CD4-positive, alpha-beta T cell treated with Interleukin-10 for 1 hour (primary cell): ENCODE data around the gene GNA15.

Source experiments
- DNase-seq: peaks from one replicate; pipeline ENCODE4 v3.0.0-alpha.2; 2020

The GNA15 gene

DNA sequence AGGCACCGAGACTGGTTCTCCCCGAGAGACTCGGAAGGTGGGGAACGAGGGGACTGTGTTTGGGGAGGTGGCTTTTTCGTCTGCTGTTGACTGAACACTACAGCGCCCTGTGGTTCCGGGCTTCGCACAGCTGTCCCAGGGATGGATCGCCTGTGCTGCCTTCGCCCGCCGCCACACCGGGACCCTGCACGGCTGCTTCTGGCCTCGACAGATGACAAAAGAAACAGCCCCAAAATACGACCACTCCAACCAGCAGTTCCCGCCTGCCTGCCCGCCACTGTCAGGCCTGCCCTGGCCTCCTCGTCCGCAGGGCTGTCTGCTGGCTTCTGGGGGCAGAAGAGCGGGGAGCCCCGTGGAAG is 13.3 kb upstream of the GNA15 start:
- DNase-seq = no peak

DNA sequence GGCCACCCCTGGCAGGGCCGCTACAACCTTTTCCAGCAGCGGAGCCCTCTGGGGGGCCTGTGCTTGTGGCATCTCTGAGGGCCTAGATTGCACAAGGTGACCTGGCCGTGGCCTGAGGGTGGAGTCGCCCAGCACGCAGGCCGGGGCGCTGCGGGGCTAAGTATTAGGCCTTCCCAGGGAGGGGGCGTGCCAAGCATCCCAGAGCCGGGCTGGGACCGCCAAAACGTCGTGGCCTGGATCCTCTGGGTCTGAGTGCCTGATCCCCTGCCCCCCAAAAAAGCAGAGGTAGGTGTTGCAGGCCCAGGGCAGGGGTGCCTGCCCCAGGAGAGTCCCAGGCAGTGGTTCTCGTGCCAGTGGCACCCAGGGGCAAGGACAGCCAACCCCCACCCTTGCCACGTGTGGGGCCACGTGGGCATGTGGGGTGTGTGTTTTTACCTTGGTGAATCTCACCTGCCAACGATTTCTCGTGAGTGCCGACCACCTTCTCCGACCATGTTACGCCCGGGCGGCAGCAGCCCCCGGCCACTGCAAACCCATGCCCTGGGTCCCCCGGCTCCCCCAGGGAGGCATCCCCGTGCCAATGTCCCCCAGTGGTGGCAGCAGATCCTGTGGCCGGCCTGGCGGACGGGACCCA is 12.6 kb upstream of the GNA15 start:
- no peak for DNase-seq

DNA sequence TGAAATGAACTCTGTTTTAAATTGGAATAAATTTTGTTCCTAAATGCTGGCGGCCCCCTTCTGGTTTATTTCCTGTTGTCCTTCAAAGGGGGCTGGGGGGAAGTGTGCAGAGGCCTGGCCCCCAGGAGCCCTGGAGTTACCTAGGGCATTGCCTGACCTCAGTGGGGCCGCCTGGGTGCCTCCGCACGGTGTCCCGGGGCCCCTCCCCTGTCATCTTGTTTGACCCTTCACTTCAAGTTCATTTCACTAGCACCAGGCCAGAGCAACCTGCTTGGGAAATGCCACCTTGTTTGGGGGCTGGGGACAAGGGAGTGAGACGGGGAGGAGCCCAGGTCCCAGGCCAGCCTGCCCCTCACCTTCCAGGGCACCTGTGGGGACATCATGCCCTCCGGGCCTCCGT is 11.9 kb upstream of the GNA15 start:
- no peak for DNase-seq

GRCh38 chr19:3124630-3125029 is 11.2 kb upstream of the GNA15 start:
- DNase-seq = no peak

DNA sequence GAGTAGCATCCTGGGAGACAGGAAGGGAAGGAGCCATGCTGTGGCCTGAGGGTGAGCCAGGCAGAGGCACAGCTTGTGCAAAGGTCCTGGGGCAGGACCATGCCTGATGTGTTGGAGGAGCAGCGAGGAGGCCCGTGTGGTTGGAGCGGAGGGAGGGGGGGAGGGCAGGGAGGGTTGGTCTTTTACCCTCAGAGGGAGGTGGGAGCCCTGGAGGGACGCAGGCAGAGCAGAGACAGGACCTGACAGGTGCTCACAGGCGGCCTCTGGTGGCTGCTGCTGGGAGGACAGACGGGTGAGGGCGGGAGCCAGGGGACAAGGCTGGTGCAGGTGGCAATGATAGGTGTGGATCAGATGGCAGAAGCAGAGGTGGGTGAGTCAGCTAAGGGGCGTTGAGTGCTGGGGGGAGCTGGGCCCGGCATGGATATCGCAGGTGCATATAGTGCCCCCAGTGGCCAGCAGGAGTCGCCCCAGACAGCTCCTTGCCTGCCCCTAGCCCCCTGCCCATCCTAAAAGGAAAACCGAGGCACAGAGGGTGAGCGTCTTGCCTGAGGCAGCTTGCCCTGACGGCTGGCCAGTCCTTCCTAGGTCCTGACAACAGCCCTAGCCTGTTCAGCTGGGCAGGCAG is 9.8 kb upstream of the GNA15 start:
- DNase-seq = peak; percentile 75

GRCh38 chr19:3129112-3129511 is 6.7 kb upstream of the GNA15 start:
- peak; percentile 57 for DNase-seq

GRCh38 chr19:3131168-3131567 is 4.7 kb upstream of the GNA15 start:
- DNase-seq = peak; percentile 52

DNA sequence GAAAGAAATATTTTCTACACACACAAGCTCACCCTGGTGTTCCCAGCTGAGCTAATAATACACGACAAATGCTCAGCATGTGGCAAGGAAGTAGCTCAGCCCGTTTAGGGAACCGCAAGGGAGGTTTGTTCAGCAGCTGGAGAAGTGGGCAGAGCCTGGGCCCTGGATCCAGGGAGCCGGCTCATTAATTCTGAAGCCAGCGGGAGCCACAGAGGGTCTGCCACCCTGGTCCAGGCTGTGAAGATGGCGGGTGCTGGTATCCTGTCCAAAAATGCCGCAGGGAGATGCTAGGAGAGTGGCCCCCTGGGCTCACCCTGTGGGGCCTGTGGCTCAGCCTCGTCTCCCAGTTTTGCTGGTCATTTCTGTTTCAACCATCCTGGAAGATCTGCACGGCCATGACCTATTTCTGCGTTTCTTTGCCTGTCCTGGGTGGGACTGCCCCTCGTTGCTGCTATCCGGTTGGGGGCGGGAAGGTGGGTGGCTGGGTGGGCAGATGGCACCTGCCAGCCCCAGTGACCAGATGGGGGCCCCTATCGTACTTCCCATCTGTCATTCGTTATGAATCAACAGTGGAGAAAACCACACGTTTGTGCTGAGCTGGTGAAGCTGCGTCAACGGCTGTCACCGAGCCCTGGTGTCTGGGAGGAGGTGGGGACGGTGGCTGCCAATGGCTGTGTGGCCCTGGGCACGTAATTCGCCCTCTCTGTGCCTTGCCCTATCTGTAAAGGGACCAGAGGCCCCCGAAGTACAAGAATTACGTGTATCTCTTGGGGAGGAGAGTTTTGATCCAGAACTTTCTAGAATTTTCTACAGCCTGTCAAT is 2.7 kb upstream of the GNA15 start:
- DNase-seq = peak; percentile 86

GRCh38 chr19:3133793-3134116 is 2.1 kb upstream of the GNA15 start:
- DNase-seq = no peak

DNA sequence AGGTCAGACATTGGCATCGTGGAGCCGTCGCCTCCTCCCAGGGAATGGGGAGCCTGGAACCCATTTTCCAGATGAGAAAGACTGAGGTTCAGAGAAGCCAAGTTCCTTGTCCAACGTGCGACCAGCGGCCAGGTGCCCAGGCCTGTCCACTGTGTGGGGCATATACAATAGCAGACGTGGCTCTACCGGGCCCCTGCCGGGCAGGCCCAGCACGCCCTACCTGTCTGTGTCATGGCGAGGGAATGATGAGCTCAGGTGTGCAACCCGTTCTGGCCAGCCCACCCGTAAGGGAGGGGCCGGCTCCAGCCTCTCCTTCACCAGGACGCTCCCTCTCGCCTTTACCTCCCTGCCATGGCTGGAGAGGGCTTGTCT is 837 bp downstream of the GNA15 start:
- no peak for DNase-seq

GRCh38 chr19:3137119-3137518 is 1.3 kb downstream of the GNA15 start:
- DNase-seq = no peak

DNA sequence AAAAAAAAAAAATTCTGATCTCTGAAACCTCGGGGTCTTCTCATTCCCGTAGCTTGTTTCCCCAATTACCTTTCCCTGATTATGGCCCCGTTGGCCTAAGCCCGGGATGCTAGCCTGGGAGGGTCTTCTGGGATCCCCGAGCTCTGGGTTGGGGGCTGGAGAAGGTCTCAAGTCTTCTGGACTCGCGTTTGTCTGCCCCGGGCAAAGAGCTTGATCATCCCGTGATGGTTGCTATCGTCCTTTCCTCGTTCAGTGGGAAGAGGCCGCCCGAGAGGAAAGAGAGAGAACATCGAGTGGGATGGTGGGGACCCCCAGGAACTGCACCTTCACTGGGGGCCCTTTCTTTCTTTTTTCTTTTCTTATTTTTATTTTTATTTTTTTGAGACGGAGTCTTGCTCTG is 2.4 kb downstream of the GNA15 start:
- DNase-seq = no peak

DNA sequence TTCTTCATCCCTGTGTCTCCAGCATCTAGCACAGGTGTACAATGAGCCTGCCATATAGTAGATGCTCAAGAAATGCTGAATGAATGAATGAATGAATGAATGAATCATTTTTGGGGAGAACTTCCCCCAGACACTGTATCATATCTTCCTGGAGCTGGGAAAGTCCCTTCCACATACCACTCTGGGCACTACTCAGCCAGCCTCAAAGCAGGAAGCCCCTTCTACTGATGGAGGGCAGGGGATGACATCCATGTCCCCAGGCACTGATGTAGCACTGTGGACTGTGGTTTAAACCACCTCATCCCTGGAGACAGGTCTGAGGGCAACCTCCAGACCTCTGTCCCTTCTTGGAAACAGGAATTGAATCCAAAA is 4.8 kb downstream of the GNA15 start:
- peak; percentile 31 for DNase-seq

DNA sequence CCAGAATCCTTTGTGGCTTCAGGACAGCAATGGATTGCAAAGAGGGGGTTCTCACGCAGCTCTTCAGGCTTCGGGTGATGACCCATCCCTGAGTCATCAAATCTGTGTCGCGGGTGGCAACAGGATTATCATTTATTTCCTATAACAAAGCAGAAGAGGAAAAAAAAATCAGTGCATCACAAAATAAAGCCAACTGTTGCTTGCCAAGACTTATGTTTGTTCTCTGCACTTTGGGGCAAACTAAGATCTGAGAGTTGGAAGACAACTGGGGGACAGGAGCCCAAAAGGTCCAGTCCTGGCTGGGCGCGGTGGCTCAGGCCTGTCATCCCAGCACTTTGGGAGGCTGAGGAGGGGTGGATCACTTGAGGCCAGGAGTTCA is 6.4 kb downstream of the GNA15 start:
- DNase-seq = peak; percentile 28

- no peak for DNase-seq
These were observed 7.0 kb downstream of the GNA15 start for GRCh38 chr19:3142781-3143337.

GRCh38 chr19:3145909-3146676 is 10.3 kb downstream of the GNA15 start:
- no peak for DNase-seq

- peak; percentile 68 for DNase-seq
These were observed 10.9 kb downstream of the GNA15 start for GRCh38 chr19:3146677-3147100.

- no peak for DNase-seq
These were observed 12.7 kb downstream of the GNA15 start for GRCh38 chr19:3148503-3148902.

DNA sequence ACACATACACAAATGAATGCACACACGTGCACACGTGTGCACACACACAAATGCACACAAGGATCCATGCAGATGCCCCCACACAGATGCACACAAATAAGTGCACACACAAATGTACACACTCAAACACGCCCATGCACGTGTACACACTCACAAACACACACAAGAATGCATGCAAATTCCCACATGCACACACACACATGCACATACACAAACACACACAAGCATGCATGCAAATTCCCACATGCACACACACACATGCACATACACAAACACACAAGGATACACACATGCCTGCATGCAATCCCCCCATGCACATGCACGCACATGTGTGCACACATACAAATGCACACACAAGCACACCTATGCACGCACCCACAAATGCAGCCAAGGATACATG is 13.3 kb downstream of the GNA15 start:
- no peak for DNase-seq

DNA sequence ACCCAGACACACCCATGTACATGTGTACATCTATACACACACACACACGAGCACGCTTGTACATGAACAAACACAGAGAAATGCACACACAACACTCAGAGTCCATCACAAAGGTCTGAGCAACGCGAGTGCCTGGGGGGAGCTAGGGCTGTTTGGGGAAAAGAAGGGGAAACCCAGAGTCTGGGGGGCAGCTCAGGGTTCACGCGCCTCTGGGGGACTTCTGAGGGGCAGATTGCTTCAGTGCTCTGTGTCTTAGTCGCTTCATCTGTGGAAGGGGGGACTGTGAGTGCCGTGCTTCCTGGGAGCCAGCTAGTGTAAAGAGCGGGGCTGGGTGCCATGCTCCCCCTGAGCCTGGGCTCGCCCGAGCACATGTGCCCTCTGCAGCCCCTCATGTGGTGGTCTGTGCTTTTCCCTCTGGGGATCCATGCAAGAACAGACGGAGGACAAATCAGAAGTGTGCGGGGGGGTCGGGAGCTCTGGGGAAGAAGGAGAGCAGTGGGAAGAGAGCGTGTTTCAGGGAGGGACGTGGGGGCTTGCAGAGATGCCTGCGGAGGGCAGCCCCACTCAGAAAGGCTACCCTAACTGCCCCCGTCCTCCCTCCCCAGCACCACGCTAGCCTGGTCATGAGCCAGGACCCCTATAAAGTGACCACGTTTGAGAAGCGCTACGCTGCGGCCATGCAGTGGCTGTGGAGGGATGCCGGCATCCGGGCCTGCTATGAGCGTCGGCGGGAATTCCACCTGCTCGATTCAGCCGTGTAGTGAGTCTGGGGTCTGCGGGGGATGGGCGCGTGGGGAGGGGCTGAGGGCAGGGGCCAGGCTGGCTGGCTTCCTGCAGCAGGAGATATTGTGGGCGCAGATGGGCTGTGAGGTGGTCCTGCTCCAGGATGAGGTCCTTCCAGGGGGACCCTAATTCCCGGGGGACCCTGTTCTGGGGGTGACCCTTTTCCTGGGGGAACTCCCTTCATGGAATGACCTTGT is 14.0 kb downstream of the GNA15 start:
- no peak for DNase-seq

- no peak for DNase-seq
These were observed 15.0 kb downstream of the GNA15 start for GRCh38 chr19:3150739-3151329.
